Ovary (tissue), 9 donors: Measurements from ENCODE around the gene IER5. TPM values are rescaled to one million over a fixed set of nuclear protein-coding genes. Genes with fewer than 3 reads are reported as not detected.

Experiments used
- DNase-seq, 5 donors: peaks; one replicate each; pipeline ENCODE4 v3.0.0-alpha.2; 2019 to 2020
- H3K27ac ChIP-seq, 2 donors: fragments of 200-600 bp; one replicate each; pipeline versions ENCODE4 v1.5.1 to v1.8.0; 2019 to 2022
- H3K27me3 ChIP-seq: fragments of 200-600 bp; one replicate; pipeline ENCODE4 v1.8.0; 2022
- H3K36me3 ChIP-seq: fragments of 200-600 bp; sonication (generic); one replicate; pipeline ENCODE4 v1.5.1; 2019
- H3K4me1 ChIP-seq: one replicate; pipeline ENCODE4 v1.8.1; 2013; ENCODE audit warnings: mild to moderate bottlenecking, moderate library complexity; ENCODE audit not compliant: insufficient read depth
- H3K4me3 ChIP-seq: fragments of 200-600 bp; sonication (generic); one replicate; pipeline ENCODE4 v1.5.1; 2017
- H3K9me3 ChIP-seq, 2 donors: fragments of 200-600 bp in 1 of 2; sonication (generic) in 1 of 2; one replicate each; pipeline versions ENCODE4 v1.5.1 to v1.8.1; 2013 to 2019; ENCODE audit warnings: mild to moderate bottlenecking in 1 of 2, moderate library complexity in 1 of 2
- CTCF ChIP-seq, 3 donors: fragments of 450-650 bp in 2 of 3; fragments of 200-600 bp in 1 of 3; IDR thresholded peaks; one replicate each; pipeline versions ENCODE4 v1.5.1 to v1.8.0; 2016 to 2022; ENCODE audit warnings: antibody characterized with exemption in 3 of 3, mild to moderate bottlenecking in 1 of 3
- EP300 ChIP-seq: sonication (generic); formaldehyde crosslinking; IDR thresholded peaks from one replicate; pipeline ENCODE4 v1.6.1; 2017; ENCODE audit warnings: antibody characterized with exemption
- POLR2A ChIP-seq: fragments of 450-650 bp; IDR thresholded peaks from one replicate; pipeline ENCODE4 v1.6.1; 2017; ENCODE audit warnings: antibody characterized with exemption, mild to moderate bottlenecking, moderate library complexity
- WGBS, 3 donors: extraction: QIAGEN DNeasy Blood & Tissue Kit in 1 of 3; methylation state at CpG; one replicate each; pipeline versions ENCODE4 v1.1.5 to v1.1.7; 2013 to 2017; 5-methylcytosine and 5-hydroxymethylcytosine counted together
- intact Hi-C, 4 donors: fragments of 100-400 bp; cut with DNase I; formaldehyde crosslinking; loops; one replicate each; pipeline versions ENCODE4 v1.11.0 to v1.15.1; 2022 to 2023
- polyA plus RNA-seq, 2 donors: library from polyadenylated mRNA; stranded (reverse); fragments of 200-250 nt in 1 of 2; fragments of 350-450 nt in 1 of 2; fragmentation: Illumina TruSeq in 1 of 2; extraction: RNeasy Lipid Tissue Mini Kit (QIAGEN cat#74804) in 1 of 2; gene quantifications; one replicate each; pipeline ENCODE4 v1.2.3, GENCODE V29; 2013 to 2014
- total RNA-seq, 7 donors: library from RNA; depleted of rRNA in 2 of 7; stranded (reverse); fragments of >200 nt in 2 of 7; fragmentation: NEBNext Ultra II Directional in 3 of 7; extraction: Animal tissue kit (Norgen Biotek cat#: 25700) in 3 of 7; gene quantifications; one replicate each; pipeline versions ENCODE4 v1.1.0 to v1.2.4, GENCODE V29; 2016 to 2023
- donor health status: DM: no; HTN: no; CAD: no; lungs with moderate emphysema.
- donor health status: DM: no; HTN: no; CAD: no.
- donor health status: Bipolar disorder and iron deficiency.
- donor health status: DM: yes; HTN: yes; CAD: no.
- donor health status: DM: no; HTN: no; CAD: no.
- donor health status: DM: yes; HTN: yes; CAD: no.

The IER5 gene
- total and polyA plus RNA-seq, 9 donors = 2.5 to 43.4 (median 5.7) TPM

GRCh38 chr1:181101581-181102226, 13.2 kb downstream of the IER5 start:
- no peaks in the 10 kb centered on the region for H3K9me3 ChIP-seq
- no peak overlapping the region for H3K4me3 ChIP-seq
- intact Hi-C loops = no loop called here
- TF ChIP-seq CTCF (IDR thresholded peaks at IDR 0.05) (no peak), POLR2A (no peak)
- no peaks in the 10 kb centered on the region for H3K27me3 ChIP-seq
- H3K4me1 ChIP-seq = peaks cover 11% of the 10 kb centered on the region
- peak in 1 of 5 donors; percentile 22 for DNase-seq
- H3K36me3 ChIP-seq = no peaks in the 10 kb centered on the region
- H3K27ac ChIP-seq = no peak overlapping the region
- 22 to 27% (median 22%) methylated on average over 9 of the region's 9 CpGs for WGBS, 3 donors

DNA sequence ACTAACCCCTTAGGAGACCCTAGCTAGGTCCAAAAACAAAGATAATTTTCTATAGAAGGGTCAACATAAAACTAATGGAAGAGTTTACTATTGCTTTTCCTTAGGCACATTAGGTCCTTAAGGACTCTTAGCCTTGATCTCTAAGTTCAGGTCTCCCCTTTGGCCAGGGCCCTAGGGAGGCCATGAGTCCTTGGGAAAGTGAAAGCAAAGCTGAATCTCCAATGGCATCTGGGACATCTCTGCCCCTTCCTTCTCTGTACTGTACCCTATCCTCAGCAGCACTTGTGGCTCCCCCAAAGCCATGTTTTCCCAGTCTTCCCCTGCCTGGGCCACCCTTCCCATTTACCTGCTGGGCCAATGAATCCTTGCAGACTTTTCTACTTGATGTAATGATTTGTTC, 14.3 kb downstream of the IER5 start:
- intact Hi-C loops = no loop called here
- H3K4me1 ChIP-seq = peaks cover 5% of the 10 kb centered on the region
- H3K4me3 ChIP-seq = no peak overlapping the region
- no peaks in the 10 kb centered on the region for H3K27me3 ChIP-seq
- DNase-seq = no peak
- TF ChIP-seq CTCF (IDR thresholded peaks at IDR 0.05) (no peak), EP300 (no peak), POLR2A (no peak)
- no peaks in the 10 kb centered on the region for H3K9me3 ChIP-seq
- no peak overlapping the region for H3K27ac ChIP-seq
- H3K36me3 ChIP-seq = no peaks in the 10 kb centered on the region

- H3K4me1 ChIP-seq = peaks cover 5% of the 10 kb centered on the region
- no peak overlapping the region for H3K4me3 ChIP-seq
- no peaks in the 10 kb centered on the region for H3K27me3 ChIP-seq
- 89 to 94% (median 91%) methylated on average over 7 of the region's 7 CpGs for WGBS, 3 donors
- no peak for TF ChIP-seq CTCF (IDR thresholded peaks at IDR 0.05)
- TF ChIP-seq EP300 = no peak
- no peak for TF ChIP-seq POLR2A
- no peak overlapping the region for H3K27ac ChIP-seq
- no peaks in the 10 kb centered on the region for H3K9me3 ChIP-seq
- H3K36me3 ChIP-seq = no peaks in the 10 kb centered on the region
- DNase-seq = no peak
- intact Hi-C loops = no loop called here
Observed at GRCh38 chr1:181103399-181103798, 14.9 kb downstream of the IER5 start.

DNA sequence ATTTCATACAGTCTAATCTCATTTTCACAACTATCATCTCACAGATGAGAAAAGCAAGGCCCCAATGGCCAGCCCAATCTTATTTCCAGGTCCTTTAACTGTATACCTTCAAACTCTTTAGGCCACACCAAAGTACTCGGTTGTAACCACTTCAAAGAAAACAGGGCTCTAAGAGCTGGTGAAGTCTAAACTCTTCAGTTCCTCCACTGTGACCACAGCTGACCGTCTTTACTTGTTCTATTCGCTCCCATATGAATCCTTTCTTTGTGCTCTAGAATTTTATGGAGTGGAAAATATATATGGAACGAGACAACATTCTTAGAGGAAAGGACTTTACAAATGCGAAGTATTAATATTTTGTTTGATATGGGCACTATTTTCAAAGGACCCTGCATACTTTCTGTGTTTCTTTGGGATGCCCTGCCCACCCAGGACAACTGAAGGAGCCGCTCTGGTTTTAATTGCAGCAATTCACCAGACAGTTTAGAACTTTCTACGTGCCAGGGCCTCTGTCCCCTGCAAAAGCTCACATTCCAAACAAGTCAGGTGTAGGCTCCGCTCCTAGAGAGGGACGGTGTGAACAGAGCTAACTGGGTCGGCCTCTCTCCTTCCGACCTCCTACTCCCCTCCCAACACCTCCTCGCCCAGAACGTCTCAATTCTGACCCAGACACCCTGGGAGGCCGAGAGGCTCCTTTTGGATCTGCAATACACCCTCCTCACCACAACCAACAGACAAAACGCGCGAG, 15.7 kb downstream of the IER5 start:
- Histone ChIP-seq H3K27me3 (no peaks in the 10 kb centered on the region), H3K4me1 (peaks cover 5% of the 10 kb centered on the region), H3K9me3 (no peaks in the 10 kb centered on the region), H3K4me3 (peak overlapping the region; percentile 90), H3K27ac (peak overlapping the region; percentile 40 to 78), H3K36me3 (no peaks in the 10 kb centered on the region)
- no peak for DNase-seq
- intact Hi-C loops = no loop called here
- WGBS, 3 donors = 29 to 31% (median 30%) methylated on average over 17 of the region's 17 CpGs
- TF ChIP-seq POLR2A (no peak), CTCF (IDR thresholded peaks at IDR 0.05) (no peak), EP300 (no peak)
